Naive thymus-derived CD4-positive, alpha-beta T cell (primary cell): ENCODE data around the gene PI4KA. TPM values are rescaled to one million over a fixed set of nuclear protein-coding genes. Genes with fewer than 3 reads are reported as not detected.

Source experiments
- ATAC-seq: fragments of 150-1000 bp; cut with Tn5 transposase; 2 replicates; pipeline ENCODE4 v1.10.0; 2021; ENCODE audit warnings: mild to moderate bottlenecking, moderate library complexity
- CTCF ChIA-PET: fragments of 350-600 bp; sonication (Branson Sonifier 250); formaldehyde crosslinking; loops from one replicate; lab custom pipeline; 2021; ENCODE audit warnings: antibody characterized with exemption; lab: Charles Lee
- POLR2A ChIA-PET: fragments of 350-600 bp; sonication (Branson Sonifier 250); formaldehyde crosslinking; loops from one replicate; lab custom pipeline; 2021; ENCODE audit warnings: antibody characterized with exemption, inconsistent platforms; lab: Charles Lee
- DNase-seq, 9 donors: peaks; one replicate each; pipeline versions ENCODE4 v3.0.0 to v3.0.0-alpha.2; 2020 to 2022; ENCODE audit warnings: mixed read lengths in 1 of 9
- H3K27ac ChIP-seq: one replicate; pipeline ENCODE4 v1.7.0; 2013; ENCODE audit warnings: mild to moderate bottlenecking, low read depth, low read length, moderate library complexity
- H3K27me3 ChIP-seq, 2 donors: one replicate each; pipeline ENCODE4 v1.7.0; 2013; ENCODE audit warnings: low read length in 2 of 2, mild to moderate bottlenecking in 2 of 2, moderate library complexity in 2 of 2; ENCODE audit not compliant: control insufficient read depth in 2 of 2, insufficient read depth in 2 of 2
- H3K36me3 ChIP-seq, 3 experiments: 1 replicate in 2 of 3; 2 replicates in 1 of 3; pipeline ENCODE4 v1.7.0; 2013; ENCODE audit warnings: low read length in 3 of 3, mild to moderate bottlenecking in 3 of 3, moderate library complexity in 1 of 3; ENCODE audit not compliant: insufficient read depth in 3 of 3, control insufficient read depth in 2 of 3
- H3K4me1 ChIP-seq, 2 donors: one replicate each; pipeline ENCODE4 v1.7.0; 2013; ENCODE audit warnings: low read length in 2 of 2, mild to moderate bottlenecking in 2 of 2, moderate library complexity in 1 of 2; ENCODE audit not compliant: control insufficient read depth in 2 of 2, insufficient read depth in 2 of 2
- H3K4me3 ChIP-seq: 2 replicates; pipeline ENCODE4 v1.7.0; 2013; ENCODE audit warnings: mild to moderate bottlenecking, low read length
- H3K9me3 ChIP-seq, 3 experiments: 1 replicate in 2 of 3; 2 replicates in 1 of 3; pipeline ENCODE4 v1.7.0; 2013; ENCODE audit warnings: low read length in 3 of 3; ENCODE audit not compliant: control insufficient read depth in 2 of 3
- H3K27ac Mint-ChIP-seq, 9 donors: one replicate each; pipeline ENCODE4 v1.8.0; 2020 to 2022; ENCODE audit warnings: mixed read lengths in 9 of 9, mild to moderate bottlenecking in 8 of 9, moderate library complexity in 5 of 9, inconsistent platforms in 2 of 9
- H3K27me3 Mint-ChIP-seq, 5 donors: one replicate each; pipeline ENCODE4 v1.8.0; 2021 to 2022; ENCODE audit warnings: mixed read lengths in 5 of 5, mild to moderate bottlenecking in 1 of 5
- H3K36me3 Mint-ChIP-seq, 5 donors: one replicate each; pipeline ENCODE4 v1.8.0; 2020 to 2022; ENCODE audit warnings: mixed read lengths in 5 of 5, mild to moderate bottlenecking in 3 of 5, inconsistent platforms in 1 of 5
- H3K4me1 Mint-ChIP-seq, 7 donors: one replicate each; pipeline ENCODE4 v1.8.0; 2020 to 2022; ENCODE audit warnings: mixed read lengths in 7 of 7, mild to moderate bottlenecking in 3 of 7, inconsistent platforms in 1 of 7
- H3K4me3 Mint-ChIP-seq, 10 donors: one replicate each; pipeline ENCODE4 v1.8.0; 2020 to 2022; ENCODE audit warnings: mild to moderate bottlenecking in 10 of 10, mixed read lengths in 10 of 10, moderate library complexity in 6 of 10, inconsistent platforms in 2 of 10
- H3K9me3 Mint-ChIP-seq, 11 donors: one replicate each; pipeline ENCODE4 v1.8.0; 2020 to 2022; ENCODE audit warnings: mixed read lengths in 11 of 11, mild to moderate bottlenecking in 4 of 11, inconsistent platforms in 1 of 11, moderate library complexity in 1 of 11
- intact Hi-C, 2 donors: fragments of 100-400 bp; cut with micrococcal nuclease; formaldehyde crosslinking; loops; one replicate each; pipeline ENCODE4 v1.15.1; 2023
- polyA plus RNA-seq, 2 donors: library from polyadenylated mRNA; unstranded; fragments of 300-500 nt; fragmentation: Illumina TruSeq; gene quantifications; one replicate each; pipeline ENCODE4 v1.2.3, GENCODE V29; 2021
- total RNA-seq, 6 experiments: library from RNA in 5 of 6; stranded (reverse) in 5 of 6; gene quantifications; 1 replicate in 5 of 6; 2 replicates in 1 of 6; pipeline ENCODE4 v1.2.3 and lab custom pipeline; 2021 to 2026

PI4KA gene
- total and polyA plus RNA-seq, 7 experiments from 2014 or later: 40.1 to 181 (median 156) TPM

GRCh38 chr22:20777420-20778177 is 81.0 kb downstream of the PI4KA start:
- Histone ChIP-seq H3K27ac (no peak overlapping the region), H3K4me1 (no peaks in the 10 kb centered on the region), H3K9me3 (no peaks in the 10 kb centered on the region), H3K4me3 (no peak overlapping the region), H3K27me3 (no peaks in the 10 kb centered on the region), H3K36me3 (peaks cover 0 to 24% (median 10%) of the 10 kb centered on the region in 3 experiments)
- POLR2A ChIA-PET: no interaction called here
- peaks cover 0 to 19% (median 10%) of the 10 kb centered on the region in 5 donors for H3K36me3 Mint-ChIP-seq
- H3K4me3 Mint-ChIP-seq: no peak overlapping the region
- peaks cover 0 to 1% (median 0%) of the 10 kb centered on the region in 11 donors for H3K9me3 Mint-ChIP-seq
- intact Hi-C loops: no loop called here
- CTCF ChIA-PET: no interaction called here
- ATAC-seq (peak; percentile 59), DNase-seq (no peak)
- no peak overlapping the region for H3K27ac Mint-ChIP-seq
- peaks cover 0 to 14% (median 0%) of the 10 kb centered on the region in 7 donors for H3K4me1 Mint-ChIP-seq
- no peaks in the 10 kb centered on the region for H3K27me3 Mint-ChIP-seq

DNA sequence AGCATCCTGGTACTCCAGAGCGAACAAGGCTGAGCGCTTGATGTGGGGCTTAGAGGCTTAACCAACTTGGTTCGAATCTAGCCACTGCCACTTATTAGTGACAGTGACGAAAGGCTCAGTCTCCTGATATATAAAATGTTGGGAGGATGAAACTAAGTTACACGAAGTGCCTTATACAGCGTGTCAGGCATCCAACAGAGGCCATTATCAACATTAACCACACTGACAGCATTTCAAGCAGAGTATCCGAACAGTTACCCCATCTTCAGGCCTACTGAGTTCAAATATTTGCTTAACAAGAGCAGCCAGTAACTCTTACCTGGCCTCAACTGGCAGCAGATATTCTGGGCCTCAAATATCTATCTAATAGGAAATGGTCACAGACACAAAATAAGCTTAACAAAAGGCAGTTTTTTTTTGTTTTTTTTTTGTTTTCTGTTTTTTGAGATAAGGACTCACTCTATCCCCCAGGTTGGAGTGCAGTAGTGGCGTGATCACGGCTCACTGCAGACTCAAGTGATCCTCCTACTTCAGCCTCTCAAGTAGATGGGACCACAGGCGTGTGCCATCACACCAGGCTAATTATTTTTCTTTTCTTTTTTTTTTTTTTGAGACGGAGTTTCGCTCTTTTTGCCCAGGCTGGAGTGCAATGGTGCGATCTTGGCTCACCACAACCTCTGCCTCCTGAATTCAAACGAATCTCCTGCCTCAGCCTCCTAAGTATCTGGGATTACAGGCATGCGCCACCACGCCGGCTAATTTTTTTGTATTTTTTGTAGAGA is 81.8 kb downstream of the PI4KA start:
- Mint-ChIP-seq H3K4me3 (no peak overlapping the region), H3K27ac (no peak overlapping the region), H3K9me3 (peaks cover 0 to 1% (median 0%) of the 10 kb centered on the region in 11 donors), H3K36me3 (peaks cover 0 to 23% (median 15%) of the 10 kb centered on the region in 5 donors), H3K27me3 (no peaks in the 10 kb centered on the region), H3K4me1 (peaks cover 0 to 14% (median 0%) of the 10 kb centered on the region in 7 donors)
- peaks cover 0 to 21% (median 10%) of the 10 kb centered on the region in 3 experiments for H3K36me3 ChIP-seq
- CTCF ChIA-PET: no interaction called here
- DNase-seq: no peak
- no peaks in the 10 kb centered on the region for H3K27me3 ChIP-seq
- H3K9me3 ChIP-seq: no peaks in the 10 kb centered on the region
- no peak for ATAC-seq
- POLR2A ChIA-PET: no interaction called here
- no peaks in the 10 kb centered on the region for H3K4me1 ChIP-seq
- intact Hi-C loops: no loop called here
- no peak overlapping the region for H3K27ac ChIP-seq
- H3K4me3 ChIP-seq: no peak overlapping the region

GRCh38 chr22:20775342-20775895 is 83.2 kb downstream of the PI4KA start:
- Histone ChIP-seq H3K4me3 (no peak overlapping the region), H3K27ac (no peak overlapping the region), H3K36me3 (peaks cover 0 to 22% (median 10%) of the 10 kb centered on the region in 3 experiments), H3K4me1 (no peaks in the 10 kb centered on the region), H3K9me3 (no peaks in the 10 kb centered on the region), H3K27me3 (no peaks in the 10 kb centered on the region)
- Mint-ChIP-seq H3K4me3 (no peak overlapping the region), H3K36me3 (peaks cover 0 to 22% (median 15%) of the 10 kb centered on the region in 5 donors), H3K27me3 (no peaks in the 10 kb centered on the region), H3K4me1 (peaks cover 0 to 14% (median 0%) of the 10 kb centered on the region in 7 donors), H3K27ac (no peak overlapping the region), H3K9me3 (peaks cover 0 to 1% (median 0%) of the 10 kb centered on the region in 11 donors)
- ChIA-PET CTCF (interaction anchor here (0.5 kb wide), 1 partner anchor 85 kb away, joined by 3 read pairs; no protein-coding TSS in a partner anchor), POLR2A (interaction anchor here (0.9 kb wide), 1 partner anchor 19 kb away, joined by 3 read pairs; no protein-coding TSS in a partner anchor)
- ATAC-seq (no peak), DNase-seq (no peak)
- intact Hi-C loops: no loop called here

DNA sequence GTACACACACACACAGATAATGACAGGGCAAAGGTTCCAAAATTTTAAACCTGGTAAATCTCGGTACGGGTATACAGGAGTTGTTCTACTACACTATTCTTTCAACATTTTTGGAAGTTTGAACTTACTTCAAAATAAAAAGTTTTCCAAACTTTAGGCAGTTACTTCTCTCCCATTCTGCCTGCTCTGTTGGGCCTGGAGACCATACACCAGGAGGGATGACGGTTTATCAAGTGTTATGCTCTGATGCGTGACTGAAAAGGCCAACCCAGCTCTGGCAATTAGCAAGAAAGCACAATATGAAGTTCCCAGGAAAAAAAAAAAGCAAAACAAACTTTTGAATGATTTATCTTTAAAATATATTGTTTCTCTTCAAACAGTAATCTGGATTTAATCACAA is 83.7 kb downstream of the PI4KA start:
- Mint-ChIP-seq H3K9me3 (peaks cover 0 to 1% (median 0%) of the 10 kb centered on the region in 11 donors), H3K27me3 (no peaks in the 10 kb centered on the region), H3K36me3 (peaks cover 0 to 20% (median 11%) of the 10 kb centered on the region in 5 donors), H3K27ac (no peak overlapping the region), H3K4me3 (no peak overlapping the region), H3K4me1 (peaks cover 0 to 12% (median 0%) of the 10 kb centered on the region in 7 donors)
- intact Hi-C loops: no loop called here
- no peak overlapping the region for H3K27ac ChIP-seq
- peaks cover 0 to 22% (median 10%) of the 10 kb centered on the region in 3 experiments for H3K36me3 ChIP-seq
- no peaks in the 10 kb centered on the region for H3K4me1 ChIP-seq
- no peak for ATAC-seq
- H3K27me3 ChIP-seq: no peaks in the 10 kb centered on the region
- CTCF ChIA-PET: no interaction called here
- no peak for DNase-seq
- POLR2A ChIA-PET: no interaction called here
- H3K9me3 ChIP-seq: no peaks in the 10 kb centered on the region
- H3K4me3 ChIP-seq: no peak overlapping the region

DNA sequence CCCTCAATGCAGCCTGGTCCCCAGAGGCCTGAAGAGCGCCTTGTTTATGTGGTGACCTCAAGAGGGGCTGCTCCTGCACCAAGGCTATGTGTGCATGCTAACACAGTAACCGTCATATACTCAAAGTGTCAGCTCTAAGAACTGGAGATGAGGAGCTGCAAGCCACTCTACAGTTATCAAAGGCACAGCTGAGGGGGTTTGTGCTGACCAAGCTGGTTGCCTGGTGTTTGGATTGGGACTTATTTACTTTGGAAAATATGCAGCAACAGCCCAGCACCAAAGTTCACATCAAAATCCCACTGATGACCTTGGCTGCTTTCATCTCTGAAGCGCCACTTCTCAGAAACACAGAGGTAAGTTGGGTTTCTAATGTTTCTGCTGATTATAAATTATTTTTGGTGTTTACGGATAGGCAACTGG is 84.8 kb downstream of the PI4KA start, which contains the start of gene SERPIND1:
Gene SERPIND1, plus strand, starts transcription at position 321 of the 420 bp plus-strand sequence. CDS start 5,200 bp downstream, outside the sequence.
- Histone ChIP-seq H3K27ac (no peak within 1 kb of the TSS), H3K9me3 (no peaks in the 10 kb centered on the region), H3K27me3 (no peaks in the 10 kb centered on the region), H3K4me1 (no peaks in the 10 kb centered on the region), H3K36me3 (peaks cover 0 to 18% (median 7%) of the 10 kb centered on the region in 3 experiments), H3K4me3 (no peak within 1 kb of the TSS)
- intact Hi-C loops: no loop called here
- Mint-ChIP-seq H3K9me3 (peaks cover 0 to 1% (median 0%) of the 10 kb centered on the region in 11 donors), H3K4me3 (no peak within 1 kb of the TSS), H3K27me3 (no peaks in the 10 kb centered on the region), H3K27ac (peak within 1 kb of the TSS in 1 of 9 donors; percentile 72), H3K4me1 (peaks cover 0 to 8% (median 0%) of the 10 kb centered on the region in 7 donors), H3K36me3 (peaks cover 0 to 17% (median 7%) of the 10 kb centered on the region in 5 donors)
- ChIA-PET CTCF (no interaction called here), POLR2A (no interaction called here)
- DNase-seq (no peak), ATAC-seq (no peak)

GRCh38 chr22:20771918-20772625 is 86.5 kb downstream of the PI4KA start:
- peaks cover 0 to 20% (median 4%) of the 10 kb centered on the region in 5 donors for H3K36me3 Mint-ChIP-seq
- DNase-seq (no peak), ATAC-seq (no peak)
- CTCF ChIA-PET: no interaction called here
- intact Hi-C loops: no loop called here
- no peaks in the 10 kb centered on the region for H3K4me1 ChIP-seq
- peaks cover 0 to 18% (median 7%) of the 10 kb centered on the region in 3 experiments for H3K36me3 ChIP-seq
- H3K27me3 ChIP-seq: no peaks in the 10 kb centered on the region
- H3K4me1 Mint-ChIP-seq: peaks cover 0 to 9% (median 2%) of the 10 kb centered on the region in 7 donors
- H3K27ac ChIP-seq: no peak overlapping the region
- peaks cover 0 to 1% (median 0%) of the 10 kb centered on the region in 11 donors for H3K9me3 Mint-ChIP-seq
- H3K4me3 Mint-ChIP-seq: no peak overlapping the region
- no peaks in the 10 kb centered on the region for H3K27me3 Mint-ChIP-seq
- H3K4me3 ChIP-seq: no peak overlapping the region
- H3K27ac Mint-ChIP-seq: no peak overlapping the region
- POLR2A ChIA-PET: no interaction called here
- H3K9me3 ChIP-seq: no peaks in the 10 kb centered on the region
